PC-3 (cell line): ENCODE measurements around the gene ABCA3. TPM values are rescaled to one million over a fixed set of nuclear protein-coding genes. Genes with fewer than 3 reads are reported as not detected.

Source experiments
- ATAC-seq: fragments of 200-7000 bp; cut with Tn5 transposase; 2 replicates; pipeline ENCODE4 v1.9.1; 2020; ENCODE audit warnings: mild to moderate bottlenecking, moderate library complexity
- BruUV-seq: library from RNA; stranded (reverse); fragments of 400-500 nt; replicated peaks from 2 replicates; lab custom pipeline; 2021; lab: Mats Ljungman, UMichigan
- CTCF ChIA-PET: fragments of 300-600 bp; sonication (Branson Sonifier 250); formaldehyde crosslinking; loops from one replicate; lab custom pipeline; 2022; ENCODE audit warnings: antibody characterized with exemption; lab: Charles Lee
- POLR2A ChIA-PET: fragments of 300-600 bp; sonication (Branson Sonifier 250); formaldehyde crosslinking; loops from one replicate; lab custom pipeline; 2022; ENCODE audit warnings: antibody characterized with exemption; ENCODE audit not compliant: unreplicated experiment; lab: Charles Lee
- DNase-seq: peaks from one replicate; pipeline ENCODE4 v3.0.0-alpha.2; 2015
- H2AFZ ChIP-seq: fragments of 300-600 bp; sonication (generic); 2 replicates; pipeline ENCODE4 v1.6.0; 2016; ENCODE audit warnings: antibody characterized with exemption, low read length
- H3F3A ChIP-seq: fragments of 300-600 bp; sonication (generic); one replicate; pipeline ENCODE4 v1.6.0; 2017; ENCODE audit warnings: antibody characterized with exemption, low read length, control low read depth, mild to moderate bottlenecking; ENCODE audit not compliant: unreplicated experiment
- H3K27ac ChIP-seq: fragments of 300-600 bp; sonication (generic); 2 replicates; pipeline ENCODE4 v1.5.1; 2016; ENCODE audit warnings: mild to moderate bottlenecking, low read length
- H3K27me3 ChIP-seq: fragments of 300-600 bp; sonication (generic); 2 replicates; pipeline ENCODE4 v1.6.1; 2016; ENCODE audit warnings: low read length, mixed read lengths
- H3K36me3 ChIP-seq: fragments of 300-600 bp; sonication (generic); 2 replicates; pipeline ENCODE4 v1.6.1; 2016; ENCODE audit warnings: low read depth, mixed run types, low read length, mixed read lengths
- H3K4me1 ChIP-seq: fragments of 300-600 bp; sonication (generic); 2 replicates; pipeline ENCODE4 v1.5.1; 2016; ENCODE audit warnings: low read length; ENCODE audit not compliant: insufficient read depth
- H3K4me2 ChIP-seq: fragments of 300-600 bp; sonication (generic); 2 replicates; pipeline ENCODE4 v1.6.0; 2016; ENCODE audit warnings: low read length
- H3K4me3 ChIP-seq: fragments of 300-600 bp; sonication (generic); 2 replicates; pipeline ENCODE4 v1.5.1; 2016; ENCODE audit warnings: mild to moderate bottlenecking, low read length, mixed read lengths
- H3K79me2 ChIP-seq: fragments of 300-600 bp; sonication (generic); 2 replicates; pipeline ENCODE4 v1.6.1; 2017; ENCODE audit warnings: low read length, mixed read lengths
- H3K9ac ChIP-seq: fragments of 300-600 bp; sonication (generic); 2 replicates; pipeline ENCODE4 v1.6.0; 2016; ENCODE audit warnings: mild to moderate bottlenecking, low read length
- H3K9me2 ChIP-seq: fragments of 300-600 bp; sonication (generic); replicated peaks from 2 replicates; pipeline ENCODE4 v1.6.1; 2016; ENCODE audit warnings: mixed run types, low read length, mixed read lengths
- H3K9me3 ChIP-seq: fragments of 300-600 bp; sonication (generic); 2 replicates; pipeline ENCODE4 v1.6.1; 2016; ENCODE audit warnings: low read length, mixed read lengths
- H4K20me1 ChIP-seq: fragments of 300-600 bp; sonication (generic); 2 replicates; pipeline ENCODE4 v1.6.1; 2016; ENCODE audit warnings: low read length, mixed read lengths
- CTCF ChIP-seq: fragments of 300-600 bp; sonication (generic); conservative IDR thresholded peaks from 2 replicates; pipeline ENCODE4 v1.5.1; 2017; ENCODE audit warnings: antibody characterized with exemption, low read depth, mild to moderate bottlenecking, low read length
- EZH2 ChIP-seq: fragments of 300-600 bp; sonication (generic); IDR thresholded peaks from one replicate; pipeline ENCODE4 v1.6.1; 2017; ENCODE audit warnings: antibody characterized with exemption, mild to moderate bottlenecking, low read length; ENCODE audit not compliant: unreplicated experiment
- EZH2phosphoT487 ChIP-seq: fragments of 300-600 bp; sonication (generic); IDR thresholded peaks from 2 replicates; pipeline ENCODE4 v1.6.1; 2018; ENCODE audit warnings: mild to moderate bottlenecking, antibody characterized with exemption, low read length, borderline replicate concordance
- intact Hi-C: fragments of 100-400 bp; cut with micrococcal nuclease; formaldehyde crosslinking; loops from 2 replicates; pipeline ENCODE4 v1.9.0; 2023
- total RNA-seq: library from RNA; depleted of rRNA; stranded (reverse); fragments of >200 nt; gene quantifications from 2 replicates; pipeline ENCODE4 v1.2.3, GENCODE V29; 2014

ABCA3 gene
- total RNA-seq, 1 experiment from 2014 or later, result 11.0 TPM

GRCh38 chr16:2296661-2297505, 43.6 kb downstream of the ABCA3 start:
- ATAC-seq (peak; percentile 56), DNase-seq (peak; percentile 42)
- Histone ChIP-seq H3K4me1 (no peaks in the 10 kb centered on the region), H3K4me3 (no peak overlapping the region), H3K79me2 (no peaks in the 10 kb centered on the region), H3K9me3 (no peaks in the 10 kb centered on the region), H3K36me3 (no peaks in the 10 kb centered on the region), H3K9me2 (no peaks in the 10 kb centered on the region), H3K27me3 (no peaks in the 10 kb centered on the region), H3K4me2 (no peak overlapping the region), H4K20me1 (no peaks in the 10 kb centered on the region), H3F3A (no peaks in the 10 kb centered on the region), H3K9ac (no peak overlapping the region), H2AFZ (no peak overlapping the region), H3K27ac (no peak overlapping the region)
- ChIA-PET CTCF (no interaction called here), POLR2A (no interaction called here)
- BruUV-seq, result no TSS peak
- TF ChIP-seq CTCF, result peak; percentile 56
- TF ChIP-seq EZH2phosphoT487, result no peak
- intact Hi-C loops, result no loop called here

- POLR2A ChIA-PET, result no interaction called here
- intact Hi-C loops, result no loop called here
These were observed 45.3 kb downstream of the ABCA3 start for GRCh38 chr16:2295056-2295798.

More at GRCh38 chr16:2295056-2295798, 45.3 kb downstream of the ABCA3 start:
- no peaks in the 10 kb centered on the region for H4K20me1 ChIP-seq
- DNase-seq (no peak), ATAC-seq (no peak)
- no peaks in the 10 kb centered on the region for H3F3A ChIP-seq
- no peaks in the 10 kb centered on the region for H3K79me2 ChIP-seq
- no peak overlapping the region for H3K4me2 ChIP-seq
- CTCF ChIA-PET, result no interaction called here
- no peak overlapping the region for H3K4me3 ChIP-seq
- TF ChIP-seq EZH2, result no peak
- no peak for TF ChIP-seq CTCF
- TF ChIP-seq EZH2phosphoT487, result no peak
- no peaks in the 10 kb centered on the region for H3K36me3 ChIP-seq
- no peaks in the 10 kb centered on the region for H3K27me3 ChIP-seq
- no peaks in the 10 kb centered on the region for H3K4me1 ChIP-seq
- H3K9me3 ChIP-seq, result no peaks in the 10 kb centered on the region
- no peak overlapping the region for H3K27ac ChIP-seq
- H2AFZ ChIP-seq, result no peak overlapping the region
- no peak overlapping the region for H3K9ac ChIP-seq
- no peaks in the 10 kb centered on the region for H3K9me2 ChIP-seq
- no TSS peak for BruUV-seq
